ENCODE results near the gene ATP23. TPM values are rescaled to one million over a fixed set of nuclear protein-coding genes. Genes with fewer than 3 reads are reported as not detected.

ATP23 gene
- polyA plus RNA-seq, 1 donor (not counting 4 experiments of a cell fraction or from before 2014, with no cell fraction given), result 12.2 TPM

- dilution Hi-C loops (cut with MboI; ENCODE audit: extremely low pct_ligation_motif_present, low sequenced_read_pairs), result no loop called here
- no peak for TF ChIP-seq EZH2 (IDR thresholded peaks at IDR 0.05; ENCODE audit: low read length)
- no peak for TF ChIP-seq CTCF (optimal IDR thresholded peaks at IDR 0.05 in 1 of 3, IDR thresholded peaks at IDR 0.05 in 1 of 3, conservative IDR thresholded peaks at IDR 0.05 in 1 of 3; ENCODE audit: extremely low read depth in 1 of 3, insufficient read depth in 2 of 3, low read length in 3 of 3)
- Histone ChIP-seq H3K4me1 (ENCODE audit: control insufficient read depth, extremely low read depth, insufficient read depth, low read length) (peaks cover 24% of the 10 kb centered on the region), H3K9ac (ENCODE audit: control insufficient read depth, extremely low read depth, insufficient read depth, low read length) (no peak overlapping the region), H2AFZ (ENCODE audit: control insufficient read depth, low read length) (no peak overlapping the region), H4K20me1 (ENCODE audit: control insufficient read depth, extremely low read depth, insufficient read depth, low read length) (no peaks in the 10 kb centered on the region), H3K36me3 (ENCODE audit: control insufficient read depth in 2 of 2, extremely low read depth in 1 of 2, insufficient read depth in 2 of 2, low read length in 2 of 2) (no peaks in the 10 kb centered on the region), H3K79me2 (ENCODE audit: control insufficient read depth, insufficient read depth, low read length) (no peaks in the 10 kb centered on the region), H3K27ac (ENCODE audit: control insufficient read depth, insufficient read depth, low read length) (no peak overlapping the region), H3K27me3 (ENCODE audit: control insufficient read depth, extremely low read depth, insufficient read depth, low read length) (no peaks in the 10 kb centered on the region), H3K9me3 (ENCODE audit: control insufficient read depth, low read depth, low read length) (no peaks in the 10 kb centered on the region), H3K4me2 (ENCODE audit: control insufficient read depth, extremely low read depth, insufficient read depth, low read depth, low read length) (no peak overlapping the region), H3K4me3 (ENCODE audit: control insufficient read depth in 2 of 3, extremely low read depth in 1 of 3, insufficient read depth in 2 of 3, low read depth in 1 of 3, low read length in 3 of 3) (no peak overlapping the region), H3K9me1 (ENCODE audit: control insufficient read depth, extremely low read depth, insufficient read depth, low read length) (no peaks in the 10 kb centered on the region)
- DNase-seq (ENCODE audit: low read depth, low spot score), result no peak
- no peak for FAIRE-seq
These were observed 38.8 kb upstream of the ATP23 start for GRCh38 chr12:57902478-57902969.

GRCh38 chr12:57904426-57904825, 36.9 kb upstream of the ATP23 start:
- dilution Hi-C loops (cut with MboI; ENCODE audit: extremely low pct_ligation_motif_present, low sequenced_read_pairs), result no loop called here
- Histone ChIP-seq H3K4me2 (ENCODE audit: control insufficient read depth, extremely low read depth, insufficient read depth, low read depth, low read length) (no peak overlapping the region), H3K9me3 (ENCODE audit: control insufficient read depth, low read depth, low read length) (no peaks in the 10 kb centered on the region), H3K36me3 (ENCODE audit: control insufficient read depth in 2 of 2, extremely low read depth in 1 of 2, insufficient read depth in 2 of 2, low read length in 2 of 2) (no peaks in the 10 kb centered on the region), H3K4me3 (ENCODE audit: control insufficient read depth in 2 of 3, extremely low read depth in 1 of 3, insufficient read depth in 2 of 3, low read depth in 1 of 3, low read length in 3 of 3) (no peak overlapping the region), H3K4me1 (ENCODE audit: control insufficient read depth, extremely low read depth, insufficient read depth, low read length) (peaks cover 5% of the 10 kb centered on the region), H2AFZ (ENCODE audit: control insufficient read depth, low read length) (no peak overlapping the region), H3K27me3 (ENCODE audit: control insufficient read depth, extremely low read depth, insufficient read depth, low read length) (no peaks in the 10 kb centered on the region), H3K9ac (ENCODE audit: control insufficient read depth, extremely low read depth, insufficient read depth, low read length) (no peak overlapping the region), H3K27ac (ENCODE audit: control insufficient read depth, insufficient read depth, low read length) (no peak overlapping the region), H4K20me1 (ENCODE audit: control insufficient read depth, extremely low read depth, insufficient read depth, low read length) (no peaks in the 10 kb centered on the region), H3K79me2 (ENCODE audit: control insufficient read depth, insufficient read depth, low read length) (no peaks in the 10 kb centered on the region), H3K9me1 (ENCODE audit: control insufficient read depth, extremely low read depth, insufficient read depth, low read length) (no peaks in the 10 kb centered on the region)
- no peak for TF ChIP-seq CTCF (optimal IDR thresholded peaks at IDR 0.05 in 1 of 3, IDR thresholded peaks at IDR 0.05 in 1 of 3, conservative IDR thresholded peaks at IDR 0.05 in 1 of 3; ENCODE audit: extremely low read depth in 1 of 3, insufficient read depth in 2 of 3, low read length in 3 of 3)
- no peak for TF ChIP-seq EZH2 (IDR thresholded peaks at IDR 0.05; ENCODE audit: low read length)
- DNase-seq (ENCODE audit: low read depth, low spot score) (no peak), FAIRE-seq (no peak)

All from keratinocyte (primary cell).